Bronchial epithelial cell (primary cell): ENCODE results near the gene GBX1. TPM values are rescaled to one million over a fixed set of nuclear protein-coding genes. Genes with fewer than 3 reads are reported as not detected.
A peak's percentile ranks its signal among the peaks of the same experiment; 100 is the strongest.

ENCODE experiments used
- DNase-seq: peaks from one replicate; pipeline ENCODE4 v3.0.0-alpha.2; 2010; ENCODE audit warnings: low read depth
- FAIRE-seq: peaks from 2 replicates; lab custom pipeline; 2011; peaks lifted over from hg19 to GRCh38; lab: Jason Lieb, UNC
- H3K27me3 ChIP-seq: 2 replicates; pipeline ENCODE4 v1.5.1; 2011; ENCODE audit warnings: low read length; ENCODE audit not compliant: control insufficient read depth, insufficient read depth
- H3K36me3 ChIP-seq: 2 replicates; pipeline ENCODE4 v1.5.1; 2011; ENCODE audit warnings: low read length; ENCODE audit not compliant: control insufficient read depth, insufficient read depth
- H3K4me3 ChIP-seq: 2 replicates; pipeline ENCODE4 v1.5.1; 2011; ENCODE audit warnings: mild to moderate bottlenecking, low read depth, low read length, control low read depth
- CTCF ChIP-seq: IDR thresholded peaks from 2 replicates; pipeline ENCODE4 v1.5.1; 2011; ENCODE audit warnings: mild to moderate bottlenecking, moderate library complexity, low read length, control low read depth, inconsistent platforms; ENCODE audit not compliant: insufficient read depth, severe bottlenecking
- total RNA-seq: library from RNA; depleted of rRNA; stranded (reverse); fragments of >200 nt; gene quantifications from 2 replicates; pipeline ENCODE4 v1.2.1, GENCODE V29; 2014

The GBX1 gene
- total RNA-seq, 1 donor from 2014 or later, result not detected

GRCh38 chr7:151124899-151125399, 42.5 kb downstream of the GBX1 start:
- Histone ChIP-seq H3K4me3 (no peak overlapping the region), H3K27me3 (no peaks in the 10 kb centered on the region), H3K36me3 (peaks cover 61% of the 10 kb centered on the region)
- no peak for TF ChIP-seq CTCF
- DNase-seq (no peak), FAIRE-seq (no peak)

GRCh38 chr7:151124481-151124880, 43.0 kb downstream of the GBX1 start:
- no peak overlapping the region for H3K4me3 ChIP-seq
- FAIRE-seq (no peak), DNase-seq (no peak)
- peaks cover 62% of the 10 kb centered on the region for H3K36me3 ChIP-seq
- no peaks in the 10 kb centered on the region for H3K27me3 ChIP-seq
- TF ChIP-seq CTCF, result no peak

DNA sequence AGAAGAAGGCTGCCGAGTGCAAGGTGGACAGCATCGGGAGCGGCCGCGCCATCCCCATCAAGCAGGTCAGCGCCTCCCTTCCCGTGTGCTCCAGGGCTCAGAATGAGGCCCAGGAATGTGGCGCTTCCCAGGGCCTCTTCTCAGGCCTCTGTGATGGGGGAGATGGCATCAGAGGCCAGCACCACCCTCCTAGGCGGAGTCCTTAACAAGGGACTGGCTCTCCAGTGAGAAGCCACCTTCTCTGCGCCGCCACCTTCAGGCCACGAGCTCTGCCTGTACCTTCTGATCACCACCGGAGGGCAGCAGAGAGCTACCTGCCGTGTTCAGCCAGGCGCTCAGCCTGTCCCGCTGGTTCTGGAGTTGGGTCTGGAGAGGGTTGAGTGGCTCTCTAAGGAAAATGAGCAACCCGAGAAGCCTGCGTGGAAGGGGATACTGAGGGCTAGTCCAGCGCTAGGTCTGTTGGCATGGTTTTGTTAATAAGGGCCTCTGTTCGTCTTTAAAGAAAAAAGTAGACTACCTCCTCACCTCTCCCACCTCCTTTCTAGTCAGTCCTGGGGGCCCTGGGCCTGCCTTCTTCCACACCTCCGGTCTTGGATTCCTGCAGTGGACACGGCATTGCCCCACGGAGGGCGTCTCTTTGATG, 43.6 kb downstream of the GBX1 start:
- no peak overlapping the region for H3K4me3 ChIP-seq
- H3K27me3 ChIP-seq, result no peaks in the 10 kb centered on the region
- FAIRE-seq, result peak; percentile 80
- TF ChIP-seq CTCF, result peak; percentile 100
- peak; percentile 78 for DNase-seq
- H3K36me3 ChIP-seq, result peaks cover 59% of the 10 kb centered on the region

- H3K36me3 ChIP-seq, result peaks cover 59% of the 10 kb centered on the region
- H3K27me3 ChIP-seq, result no peaks in the 10 kb centered on the region
- TF ChIP-seq CTCF, result no peak
- no peak for FAIRE-seq
- no peak overlapping the region for H3K4me3 ChIP-seq
- no peak for DNase-seq
Measured at GRCh38 chr7:151123158-151123821, 44.2 kb downstream of the GBX1 start.

DNA sequence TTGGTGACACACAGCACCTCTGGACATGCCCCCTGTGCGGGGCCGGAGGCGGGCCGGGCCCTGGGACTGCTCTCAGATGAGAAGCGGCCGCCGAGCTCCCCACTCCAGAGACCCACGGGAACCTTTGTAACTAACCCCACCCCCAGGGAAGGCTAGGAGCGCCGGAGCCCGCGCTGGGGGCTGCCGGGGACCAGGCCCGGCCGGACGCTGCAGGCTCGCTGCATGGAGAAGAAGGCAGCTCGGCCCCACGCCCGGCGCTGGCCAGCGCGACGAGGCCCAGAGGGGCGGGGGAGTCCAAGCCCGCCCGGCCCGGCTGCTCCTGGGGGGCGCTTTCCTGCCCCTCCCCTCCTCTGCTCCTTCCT, 44.7 kb downstream of the GBX1 start:
- H3K4me3 ChIP-seq, result no peak overlapping the region
- DNase-seq (no peak), FAIRE-seq (no peak)
- H3K36me3 ChIP-seq, result peaks cover 60% of the 10 kb centered on the region
- H3K27me3 ChIP-seq, result no peaks in the 10 kb centered on the region
- TF ChIP-seq CTCF, result no peak
